Measurements from ENCODE around the gene ZBTB43.

DNA sequence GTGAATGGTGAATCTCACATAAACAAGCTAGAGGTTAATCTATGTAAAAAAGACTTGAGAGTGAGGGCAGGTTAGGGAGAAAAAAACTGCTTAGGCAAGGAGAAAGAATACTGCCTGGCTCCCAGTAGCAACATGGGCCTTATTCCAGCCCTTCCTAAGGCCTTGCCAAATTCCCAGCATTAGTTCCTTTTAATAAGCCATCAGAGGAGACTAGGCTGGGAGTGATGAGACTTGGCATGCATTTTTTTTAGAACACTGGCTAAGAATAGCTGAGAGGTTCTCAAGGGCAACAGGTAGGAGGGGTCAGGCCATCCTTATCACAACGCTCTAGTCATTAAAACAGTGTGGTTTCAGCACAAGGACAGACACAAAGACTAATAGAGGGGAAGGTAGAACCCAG, 20.9 kb upstream of the ZBTB43 start:
- TF ChIP-seq, protein P1, sequence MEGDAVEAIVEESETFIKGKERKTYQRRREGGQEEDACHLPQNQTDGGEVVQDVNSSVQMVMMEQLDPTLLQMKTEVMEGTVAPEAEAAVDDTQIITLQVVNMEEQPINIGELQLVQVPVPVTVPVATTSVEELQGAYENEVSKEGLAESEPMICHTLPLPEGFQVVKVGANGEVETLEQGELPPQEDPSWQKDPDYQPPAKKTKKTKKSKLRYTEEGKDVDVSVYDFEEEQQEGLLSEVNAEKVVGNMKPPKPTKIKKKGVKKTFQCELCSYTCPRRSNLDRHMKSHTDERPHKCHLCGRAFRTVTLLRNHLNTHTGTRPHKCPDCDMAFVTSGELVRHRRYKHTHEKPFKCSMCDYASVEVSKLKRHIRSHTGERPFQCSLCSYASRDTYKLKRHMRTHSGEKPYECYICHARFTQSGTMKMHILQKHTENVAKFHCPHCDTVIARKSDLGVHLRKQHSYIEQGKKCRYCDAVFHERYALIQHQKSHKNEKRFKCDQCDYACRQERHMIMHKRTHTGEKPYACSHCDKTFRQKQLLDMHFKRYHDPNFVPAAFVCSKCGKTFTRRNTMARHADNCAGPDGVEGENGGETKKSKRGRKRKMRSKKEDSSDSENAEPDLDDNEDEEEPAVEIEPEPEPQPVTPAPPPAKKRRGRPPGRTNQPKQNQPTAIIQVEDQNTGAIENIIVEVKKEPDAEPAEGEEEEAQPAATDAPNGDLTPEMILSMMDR (IDR thresholded peaks at IDR 0.05): no peak
- TF ChIP-seq POLR2A (IDR thresholded peaks at IDR 0.05): no peak
